Naive B cell (primary cell): ENCODE data around the gene GRK2. TPM values are rescaled to one million over a fixed set of nuclear protein-coding genes. Genes with fewer than 3 reads are reported as not detected.

ENCODE experiments used
- polyA plus RNA-seq, 6 donors: library from polyadenylated mRNA; unstranded; fragments of 300-500 nt; fragmentation: Illumina TruSeq; gene quantifications; one replicate each; pipeline ENCODE4 v1.2.3, GENCODE V29; 2021; ENCODE audit warnings: low read depth in 6 of 6

GRK2 gene
- polyA plus RNA-seq, 6 donors from 2014 or later, result 17.9 to 63.4 (median 31.7) TPM

Other genes with a start within 250 kb of the GRK2 start
- gene SYT12, start 243.3 kb upstream of the GRK2 start, polyA plus RNA-seq, result not detected
- 1 to 10 TPM in 2 of 6 donors, under 1 TPM in 4; 0.71 to 2.6 (median 0.97) TPM for gene RHOD, start 209.6 kb upstream of the GRK2 start, polyA plus RNA-seq
- gene KDM2A, start 147.2 kb upstream of the GRK2 start, polyA plus RNA-seq, result 10 to 100 TPM in 5 of 6 donors, 1 to 10 TPM in 1; 3.6 to 26.3 (median 14.9) TPM
- 10 to 100 TPM in 2 of 6 donors, 1 to 10 TPM in 4; 3.5 to 18.4 (median 8.4) TPM for gene ANKRD13D, start 22.8 kb downstream of the GRK2 start, polyA plus RNA-seq
- gene SSH3, start 37.1 kb downstream of the GRK2 start, polyA plus RNA-seq, result under 1 TPM in 1 of 6 donors, not detected in 5; 0.18 TPM
- gene POLD4, start 87.1 kb downstream of the GRK2 start, polyA plus RNA-seq, result 100 to 1,000 TPM; 340 to 535 (median 458) TPM
- gene CLCF1, start 107.1 kb downstream of the GRK2 start, polyA plus RNA-seq, result 10 to 100 TPM in 1 of 6 donors, 1 to 10 TPM in 5; 5.3 to 10.4 (median 7.7) TPM
- gene RAD9A, start 125.5 kb downstream of the GRK2 start, polyA plus RNA-seq, result 10 to 100 TPM in 4 of 6 donors, 1 to 10 TPM in 2; 6.7 to 17.5 (median 11.0) TPM
- gene PPP1CA, start 135.4 kb downstream of the GRK2 start, polyA plus RNA-seq, result 100 to 1,000 TPM; 492 to 795 (median 530) TPM
- gene TBC1D10C, start 137.6 kb downstream of the GRK2 start, polyA plus RNA-seq, result 100 to 1,000 TPM; 190 to 304 (median 239) TPM
- 1 to 10 TPM in 5 of 6 donors, under 1 TPM in 1; 0.80 to 2.9 (median 1.7) TPM for gene CARNS1, start 149.2 kb downstream of the GRK2 start, polyA plus RNA-seq
- gene RPS6KB2, start 162.0 kb downstream of the GRK2 start, polyA plus RNA-seq, result 10 to 100 TPM; 37.9 to 54.7 (median 50.0) TPM
- 1,000 to 10,000 TPM in 3 of 6 donors, 100 to 1,000 TPM in 3; 953 to 1,146 (median 1,009) TPM for gene PTPRCAP, start 171.2 kb downstream of the GRK2 start, polyA plus RNA-seq
- gene CORO1B, start 177.0 kb downstream of the GRK2 start, polyA plus RNA-seq, result 1 to 10 TPM; 6.5 to 9.9 (median 8.7) TPM
- gene GPR152, start 186.3 kb downstream of the GRK2 start, polyA plus RNA-seq, result 1 to 10 TPM in 5 of 6 donors, not detected in 1; 1.1 to 2.5 (median 1.7) TPM
- 1 to 10 TPM in 5 of 6 donors, not detected in 1; 1.5 to 6.8 (median 2.1) TPM for gene CABP4, start 188.9 kb downstream of the GRK2 start, polyA plus RNA-seq
- gene TMEM134, start 202.8 kb downstream of the GRK2 start, polyA plus RNA-seq, result 100 to 1,000 TPM; 183 to 250 (median 221) TPM
- gene AIP, start 216.6 kb downstream of the GRK2 start, polyA plus RNA-seq, result 100 to 1,000 TPM in 4 of 6 donors, 10 to 100 TPM in 2; 86.8 to 149 (median 120) TPM
- gene PITPNM1, start 238.9 kb downstream of the GRK2 start, polyA plus RNA-seq, result 10 to 100 TPM; 10.9 to 34.9 (median 14.5) TPM
- 100 to 1,000 TPM in 5 of 6 donors, 10 to 100 TPM in 1; 87.4 to 161 (median 111) TPM for gene CDK2AP2, start 241.7 kb downstream of the GRK2 start, polyA plus RNA-seq